T1000 (cell line): ENCODE data around the gene SKIC2.
"Not testable (repeated sequence)": the region's sequence is repeated elsewhere in the genome, so short reads cannot be mapped to it uniquely, and the experiment has no call there.

Experiments used
- DNase-seq: peaks from one replicate; lab custom pipeline; 2025; ENCODE audit warnings: mixed read lengths; lab: John Stamatoyannopoulos, UW

Gene SKIC2

GRCh38 chr6:31968791-31969711 lies 10.1 kb downstream of the SKIC2 start:
- DNase-seq: no peak

GRCh38 chr6:31969712-31970603 lies 11.0 kb downstream of the SKIC2 start:
- DNase-seq: no peak

- no peak for DNase-seq
Measured at GRCh38 chr6:31970604-31971271, 11.8 kb downstream of the SKIC2 start.

- DNase-seq: no peak
Measured at GRCh38 chr6:31971279-31971992, 12.5 kb downstream of the SKIC2 start.

- peak; percentile 99 for DNase-seq
Measured at GRCh38 chr6:31971993-31972708, 13.2 kb downstream of the SKIC2 start, which contains the start of gene DXO. Gene DXO, minus strand, starts transcription at chr6:31972138. Its CDS starts 463 bp downstream, at chr6:31971675.

GRCh38 chr6:31972709-31973350 lies 13.9 kb downstream of the SKIC2 start:
- no peak for DNase-seq

- DNase-seq: not testable (repeated sequence)
Measured at GRCh38 chr6:31976065-31976464, 17.1 kb downstream of the SKIC2 start.

GRCh38 chr6:31977816-31978431 lies 18.9 kb downstream of the SKIC2 start:
- no peak for DNase-seq

GRCh38 chr6:31978831-31979230 lies 19.9 kb downstream of the SKIC2 start:
- DNase-seq: no peak

GRCh38 chr6:31979238-31979898 lies 20.4 kb downstream of the SKIC2 start:
- no peak for DNase-seq

GRCh38 chr6:31980195-31980876 lies 21.4 kb downstream of the SKIC2 start:
- not testable (repeated sequence) for DNase-seq

- not testable (repeated sequence) for DNase-seq
Measured at GRCh38 chr6:31980998-31981397, 22.0 kb downstream of the SKIC2 start.

GRCh38 chr6:31981744-31982143 lies 22.8 kb downstream of the SKIC2 start, which contains the start of gene C4A:
Gene C4A, plus strand, starts transcription at chr6:31982057. Its CDS starts 51 bp downstream, at chr6:31982108.
- not testable (repeated sequence) for DNase-seq

GRCh38 chr6:31989363-31989762 lies 30.4 kb downstream of the SKIC2 start:
- DNase-seq: not testable (repeated sequence)

GRCh38 chr6:31994421-31994820 lies 35.4 kb downstream of the SKIC2 start:
- DNase-seq: not testable (repeated sequence)

- not testable (repeated sequence) for DNase-seq
Measured at GRCh38 chr6:31996385-31996784, 37.4 kb downstream of the SKIC2 start.

- not testable (repeated sequence) for DNase-seq
Measured at GRCh38 chr6:32002546-32003268, 43.7 kb downstream of the SKIC2 start.

- DNase-seq: not testable (repeated sequence)
Measured at GRCh38 chr6:32003301-32003700, 44.3 kb downstream of the SKIC2 start.
